HG02981 (cell line): ENCODE data around the gene WSB1.

Experiments used
- ATAC-seq: cut with Tn5 transposase; IDR thresholded peaks from one replicate; pipeline ENCODE4 v1.9.1; 2021; ENCODE audit warnings: mild to moderate bottlenecking, moderate library complexity; ENCODE audit not compliant: unreplicated experiment

WSB1 gene

GRCh38 chr17:27354491-27355081 lies 60.7 kb downstream of the WSB1 start:
- no peak for ATAC-seq

GRCh38 chr17:27355419-27355818 lies 61.5 kb downstream of the WSB1 start:
- ATAC-seq, result no peak

DNA sequence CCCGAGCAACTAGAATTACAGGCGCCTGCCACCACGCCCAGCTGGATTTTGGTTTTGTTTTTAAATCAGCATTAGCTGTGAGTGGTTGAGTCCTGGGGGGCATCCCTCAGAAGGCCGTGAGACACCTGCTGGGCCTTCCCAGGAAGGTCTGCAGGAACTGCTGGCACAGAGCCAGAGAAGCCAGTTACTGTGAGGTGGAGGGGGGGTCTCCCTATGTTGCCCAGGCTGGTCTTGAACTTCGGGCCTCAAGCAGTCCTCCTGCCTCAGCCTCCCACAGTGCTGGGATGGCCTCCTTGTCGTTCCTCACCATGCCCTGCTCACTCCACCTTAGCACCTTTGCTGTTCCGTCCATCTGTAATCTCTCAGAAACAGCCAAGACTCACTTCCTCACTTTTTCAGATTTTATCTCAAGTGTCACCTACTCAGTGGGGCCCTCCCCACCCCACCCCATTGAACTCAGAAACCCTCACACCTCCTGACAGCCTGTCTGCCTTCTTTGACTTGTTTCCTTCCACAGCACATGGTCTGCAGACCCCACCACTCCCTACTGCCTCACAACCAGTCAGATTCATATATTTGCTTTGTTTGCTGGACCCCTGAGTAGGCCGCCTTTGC lies 62.3 kb downstream of the WSB1 start:
- ATAC-seq, result no peak

GRCh38 chr17:27357236-27357635 lies 63.3 kb downstream of the WSB1 start:
- ATAC-seq, result no peak

DNA sequence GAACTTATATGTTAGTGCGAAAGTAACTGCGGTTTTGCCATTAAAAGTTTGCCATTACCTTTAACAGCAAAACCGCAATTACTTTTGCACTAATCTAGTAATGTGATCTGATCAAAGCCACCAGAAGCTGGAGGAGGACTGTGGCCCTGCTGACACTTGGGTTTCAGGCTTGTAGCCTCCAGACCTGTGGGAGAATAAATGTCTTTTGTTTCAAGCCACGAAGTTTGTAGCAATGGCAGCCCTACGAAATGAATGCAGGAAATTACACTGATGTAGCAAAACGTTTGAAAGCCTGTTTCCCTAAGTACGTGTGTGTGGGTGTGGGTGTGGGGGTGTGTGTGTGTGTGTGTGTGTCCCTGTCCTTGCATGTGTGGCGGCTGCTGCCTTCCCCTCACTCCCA lies 66.6 kb downstream of the WSB1 start:
- no peak for ATAC-seq

- no peak for ATAC-seq
Measured at GRCh38 chr17:27361695-27362094, 67.8 kb downstream of the WSB1 start.

DNA sequence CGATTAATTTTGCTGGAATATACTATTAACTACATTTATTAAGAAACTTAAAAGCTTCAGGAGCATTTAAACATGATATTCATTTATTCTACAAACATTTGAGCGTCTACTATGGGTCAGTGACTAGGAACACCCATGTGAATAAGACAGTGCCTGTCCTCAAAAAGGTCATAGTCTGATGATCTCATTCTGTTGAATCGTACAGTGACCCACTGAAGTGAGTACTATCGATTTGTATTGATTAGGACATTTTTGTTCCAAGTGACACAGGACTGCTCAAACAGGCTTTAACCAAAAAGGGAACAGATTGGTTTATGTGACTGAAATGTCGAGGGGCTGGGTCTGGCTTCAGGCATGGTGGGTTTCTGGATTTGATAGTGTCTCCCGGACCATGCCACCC lies 68.6 kb downstream of the WSB1 start:
- no peak for ATAC-seq

DNA sequence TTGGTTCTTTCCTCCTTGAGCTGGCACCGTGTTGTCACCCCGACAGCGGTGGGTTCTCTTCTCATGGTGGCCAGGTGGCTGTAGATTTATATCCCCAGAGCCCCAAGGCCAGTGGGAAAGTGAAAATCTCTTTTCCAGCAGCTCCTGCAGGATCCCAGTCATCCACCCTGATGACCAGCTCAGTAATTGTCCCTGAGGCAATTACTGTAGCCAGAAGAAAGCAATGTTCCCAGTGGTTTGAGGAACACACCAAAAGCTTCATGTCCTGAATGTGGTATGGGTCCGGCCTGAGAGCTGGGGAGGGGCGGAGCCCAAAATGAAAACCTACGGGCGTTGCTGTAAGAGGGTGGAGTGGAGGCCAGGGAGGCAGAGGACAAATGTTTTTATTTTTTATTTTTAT lies 69.0 kb downstream of the WSB1 start:
- no peak for ATAC-seq

GRCh38 chr17:27363326-27363725 lies 69.4 kb downstream of the WSB1 start:
- ATAC-seq, result no peak
